Activated effector memory CD4-positive, alpha-beta T cell treated with Interleukin-2 at 50 U/mL for 16 hours (primary cell): Measurements from ENCODE around the gene ZFP36L2.

Experiments used
- DNase-seq: peaks from one replicate; pipeline ENCODE4 v3.0.0-alpha.2; 2020

ZFP36L2 gene, protein sequence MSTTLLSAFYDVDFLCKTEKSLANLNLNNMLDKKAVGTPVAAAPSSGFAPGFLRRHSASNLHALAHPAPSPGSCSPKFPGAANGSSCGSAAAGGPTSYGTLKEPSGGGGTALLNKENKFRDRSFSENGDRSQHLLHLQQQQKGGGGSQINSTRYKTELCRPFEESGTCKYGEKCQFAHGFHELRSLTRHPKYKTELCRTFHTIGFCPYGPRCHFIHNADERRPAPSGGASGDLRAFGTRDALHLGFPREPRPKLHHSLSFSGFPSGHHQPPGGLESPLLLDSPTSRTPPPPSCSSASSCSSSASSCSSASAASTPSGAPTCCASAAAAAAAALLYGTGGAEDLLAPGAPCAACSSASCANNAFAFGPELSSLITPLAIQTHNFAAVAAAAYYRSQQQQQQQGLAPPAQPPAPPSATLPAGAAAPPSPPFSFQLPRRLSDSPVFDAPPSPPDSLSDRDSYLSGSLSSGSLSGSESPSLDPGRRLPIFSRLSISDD

DNA sequence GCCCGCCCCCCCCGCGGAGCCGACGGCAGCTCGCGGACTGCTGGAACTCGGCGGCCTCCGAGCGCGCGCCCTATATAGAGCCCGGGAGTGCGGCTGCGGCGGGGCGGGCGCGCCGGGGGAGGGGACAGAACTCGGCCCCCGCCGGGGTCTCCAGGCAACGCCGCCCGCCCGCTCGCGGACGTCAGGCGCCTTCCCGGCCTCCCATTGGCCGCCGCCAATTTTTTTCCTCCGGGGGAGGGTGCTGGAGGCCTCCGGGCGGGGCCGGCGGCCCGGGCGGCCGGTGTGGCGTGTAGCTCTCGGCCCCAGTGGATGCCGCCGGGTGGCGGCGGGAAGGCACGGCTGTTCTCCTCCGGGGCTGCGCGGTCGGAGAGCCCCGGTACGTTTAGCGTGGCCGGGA lies at the start of gene ZFP36L2:
TSS of gene ZFP36L2 (minus strand) at position 49 of the 397 bp plus-strand sequence. CDS start 291 bp downstream, outside the sequence.
- peak; percentile 92 for DNase-seq

- no peak for DNase-seq
Observed at GRCh38 chr2:43274721-43275120, 48.3 kb upstream of the ZFP36L2 start.

DNA sequence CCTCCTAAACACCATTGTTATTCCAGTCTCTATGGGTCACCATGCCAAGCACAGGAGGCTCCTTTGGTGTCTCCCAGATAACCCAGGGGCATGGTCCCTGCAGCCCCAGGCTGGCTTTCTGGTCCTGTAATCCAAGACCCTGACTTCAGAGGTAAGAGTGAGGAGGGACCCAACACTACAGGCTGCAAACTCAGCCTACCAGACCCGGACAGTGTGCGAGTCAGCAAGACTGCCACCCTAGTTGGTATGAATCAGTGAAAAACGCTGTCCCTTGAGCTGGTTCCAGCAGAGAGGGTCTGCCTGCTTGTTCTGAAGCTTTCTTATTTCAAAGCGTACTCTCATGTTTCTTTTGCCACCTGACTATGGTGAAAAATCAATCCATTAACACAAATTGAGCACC lies 47.6 kb upstream of the ZFP36L2 start:
- no peak for DNase-seq

GRCh38 chr2:43273529-43273928 lies 47.1 kb upstream of the ZFP36L2 start:
- no peak for DNase-seq

GRCh38 chr2:43270930-43271615 lies 44.7 kb upstream of the ZFP36L2 start:
- DNase-seq: no peak

- DNase-seq: no peak
Observed at GRCh38 chr2:43270461-43270860, 44.1 kb upstream of the ZFP36L2 start.

- no peak for DNase-seq
Observed at GRCh38 chr2:43269706-43270105, 43.3 kb upstream of the ZFP36L2 start.

- no peak for DNase-seq
Observed at GRCh38 chr2:43269074-43269572, 42.7 kb upstream of the ZFP36L2 start.

- DNase-seq: no peak
Observed at GRCh38 chr2:43268066-43268953, 41.9 kb upstream of the ZFP36L2 start.

DNA sequence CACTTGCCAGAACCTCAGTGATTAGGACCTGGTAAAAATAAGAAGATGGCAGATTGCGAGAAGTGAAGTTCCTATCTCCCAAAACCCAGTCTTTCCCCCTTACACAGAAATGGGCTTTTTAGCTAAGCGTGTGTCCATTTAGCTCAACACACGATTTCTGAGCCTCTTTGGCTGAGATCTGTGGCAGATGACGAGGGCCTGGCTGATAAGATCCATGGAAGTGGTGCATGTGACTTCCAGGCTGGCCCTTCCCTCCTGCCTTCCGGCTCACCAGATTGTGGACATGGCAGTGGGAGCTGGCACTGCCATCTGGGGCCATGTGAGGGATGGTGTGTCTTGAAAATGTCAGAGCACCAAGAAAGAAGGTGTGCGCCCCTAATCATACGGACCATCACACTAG lies 41.0 kb upstream of the ZFP36L2 start:
- DNase-seq: no peak

DNA sequence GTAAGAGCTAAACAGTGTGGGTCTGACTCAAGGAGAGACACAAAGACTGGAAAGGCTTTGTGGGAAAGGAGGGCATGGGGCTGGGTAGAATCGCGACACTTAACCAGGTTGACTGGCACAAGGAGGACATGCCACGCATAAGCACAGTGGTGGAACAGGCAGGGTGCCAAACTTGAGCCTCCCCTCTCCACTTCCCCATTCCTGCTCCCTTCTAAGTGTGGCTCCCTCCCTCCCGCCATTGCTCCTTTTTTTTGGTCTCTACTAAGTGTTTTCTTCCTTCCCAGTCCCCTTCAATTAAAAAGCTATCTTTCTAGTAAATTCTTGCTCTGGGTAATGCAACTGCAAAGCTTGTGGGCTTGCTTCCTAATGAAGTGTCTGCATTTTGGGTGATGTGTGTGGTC lies 40.3 kb upstream of the ZFP36L2 start:
- DNase-seq: no peak

- no peak for DNase-seq
Observed at GRCh38 chr2:43265421-43265820, 39.0 kb upstream of the ZFP36L2 start.

DNA sequence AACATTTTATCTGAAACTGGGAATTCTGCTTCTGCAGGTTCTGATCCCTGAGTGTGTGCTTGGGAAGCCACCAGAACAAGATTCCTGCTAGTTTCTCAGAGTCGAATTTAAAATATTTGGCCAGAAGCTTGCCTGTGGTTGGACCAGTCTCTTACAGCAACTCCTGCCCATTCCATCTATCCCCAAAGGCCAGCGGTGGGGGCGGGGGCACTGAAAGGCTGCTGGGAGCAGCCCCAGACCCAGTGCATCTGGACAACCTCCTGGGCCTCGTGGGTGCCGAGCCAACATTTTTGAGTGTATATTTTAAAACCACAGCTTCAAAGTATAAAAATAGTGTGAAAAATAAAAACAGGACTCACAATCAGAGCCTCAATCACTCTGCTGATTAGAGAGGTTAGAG lies 38.6 kb upstream of the ZFP36L2 start:
- no peak for DNase-seq

DNA sequence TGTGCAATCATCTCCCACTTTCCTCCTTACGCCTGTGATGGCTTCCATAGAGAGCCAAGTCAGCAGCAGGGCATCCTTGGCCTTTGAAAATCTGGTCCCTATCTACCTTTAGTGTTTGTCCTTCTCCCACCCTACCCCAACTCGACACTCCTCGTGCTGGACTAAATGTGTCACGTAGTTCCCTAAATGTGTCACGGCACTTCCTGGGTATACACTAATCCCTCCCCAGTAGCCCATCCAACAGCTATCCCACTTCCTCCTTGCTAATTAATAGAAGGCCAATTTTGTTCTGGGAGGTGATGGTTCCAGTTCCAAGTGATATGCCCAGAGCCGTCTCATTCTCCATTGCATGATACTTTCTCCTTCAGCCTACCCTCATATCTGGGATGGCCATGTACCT lies 36.5 kb upstream of the ZFP36L2 start:
- DNase-seq: no peak

DNA sequence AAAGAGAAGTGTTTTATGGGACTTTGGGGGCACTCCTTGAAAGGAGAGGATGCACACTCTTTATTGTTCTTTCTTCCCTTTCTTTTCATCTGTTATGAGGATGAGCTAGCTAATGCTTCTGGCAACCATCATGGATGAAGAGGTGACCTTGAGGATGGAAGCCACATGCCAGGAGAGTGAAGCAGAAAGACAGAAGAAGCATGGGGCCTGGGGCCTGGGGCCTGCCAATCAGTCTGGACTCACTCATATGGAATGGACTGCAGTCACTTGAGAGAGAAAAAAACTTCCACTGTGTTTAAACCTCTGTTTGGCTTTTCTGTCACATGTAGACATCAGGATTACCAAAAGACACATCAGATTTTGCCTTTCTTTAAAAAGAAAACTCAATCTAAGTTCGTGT lies 35.8 kb upstream of the ZFP36L2 start:
- DNase-seq: no peak

DNA sequence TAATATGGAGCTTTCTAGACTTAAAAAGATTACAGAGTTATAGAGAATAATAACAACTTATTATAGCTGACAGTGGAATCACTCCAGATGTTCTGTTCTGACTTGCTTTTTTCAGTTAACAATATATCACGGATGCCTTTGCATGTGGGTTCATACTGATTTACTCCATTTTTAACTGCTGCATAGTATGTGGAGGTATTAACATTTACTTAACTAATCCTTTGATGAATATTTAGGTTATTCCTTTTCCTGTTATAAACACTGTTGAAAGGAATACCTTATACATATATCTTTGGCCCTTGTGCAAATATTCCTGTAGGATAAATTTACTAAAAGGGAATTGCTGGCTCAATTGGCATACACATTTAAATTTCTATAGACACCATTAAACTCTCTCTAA lies 33.1 kb upstream of the ZFP36L2 start:
- no peak for DNase-seq

DNA sequence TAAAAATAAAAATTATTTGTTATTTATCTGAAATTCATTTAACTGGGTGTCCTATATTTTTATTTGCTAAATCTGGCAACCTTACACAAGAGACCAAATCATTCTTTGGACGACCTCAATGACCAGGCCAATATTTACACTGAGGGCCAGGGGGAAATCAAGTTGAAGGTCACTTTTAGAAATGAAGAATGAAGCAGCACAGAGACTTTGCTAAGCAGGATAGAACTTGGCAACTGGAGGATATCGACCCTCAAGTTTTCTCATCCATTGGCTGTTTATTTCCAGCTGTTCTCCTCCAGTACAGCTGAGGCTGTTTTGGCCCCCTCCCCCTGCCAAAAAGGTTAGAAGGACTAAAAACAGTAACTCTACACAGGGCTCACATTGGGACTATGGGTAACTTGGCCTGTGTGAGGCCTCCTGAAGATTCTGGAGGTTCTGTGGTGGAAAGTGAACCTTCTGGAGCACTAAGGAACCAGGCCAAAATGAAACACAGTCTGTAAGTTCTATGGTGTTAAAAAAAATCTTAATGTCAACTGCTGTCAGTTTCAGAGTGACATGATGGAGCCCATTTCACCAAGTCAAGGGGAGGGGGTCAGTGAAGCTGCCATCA lies 32.2 kb upstream of the ZFP36L2 start:
- no peak for DNase-seq

DNA sequence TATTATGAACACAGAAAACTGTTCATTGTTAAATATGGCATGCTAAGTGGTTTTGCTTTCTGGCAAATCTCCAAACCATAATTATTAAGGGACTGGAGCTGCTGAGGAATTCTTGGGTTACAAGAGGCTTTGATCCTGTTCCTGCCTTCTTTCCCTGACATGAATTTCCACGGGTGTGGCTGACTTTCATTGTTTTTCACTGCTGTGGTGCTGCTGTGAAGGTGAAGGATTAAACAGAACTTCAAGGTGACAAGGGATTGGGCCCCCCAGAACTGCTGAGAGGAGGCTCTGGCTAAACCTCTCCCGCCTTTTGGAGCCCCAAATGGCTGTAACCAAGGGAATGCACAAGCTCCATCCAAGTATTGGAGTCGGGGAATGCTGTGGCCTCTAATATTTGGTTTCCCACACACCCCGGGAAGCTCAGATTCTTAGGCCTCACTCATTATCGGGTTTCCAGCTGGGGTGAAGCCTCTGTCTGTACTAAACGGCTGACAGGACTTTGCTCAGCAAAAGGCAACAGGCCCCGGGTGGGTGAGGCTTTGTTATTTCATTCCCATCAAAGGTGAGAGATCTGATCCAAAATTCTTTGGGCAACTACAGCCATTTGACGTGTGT lies 29.0 kb upstream of the ZFP36L2 start:
- DNase-seq: no peak

- DNase-seq: no peak
Observed at GRCh38 chr2:43254331-43254730, 27.9 kb upstream of the ZFP36L2 start.

DNA sequence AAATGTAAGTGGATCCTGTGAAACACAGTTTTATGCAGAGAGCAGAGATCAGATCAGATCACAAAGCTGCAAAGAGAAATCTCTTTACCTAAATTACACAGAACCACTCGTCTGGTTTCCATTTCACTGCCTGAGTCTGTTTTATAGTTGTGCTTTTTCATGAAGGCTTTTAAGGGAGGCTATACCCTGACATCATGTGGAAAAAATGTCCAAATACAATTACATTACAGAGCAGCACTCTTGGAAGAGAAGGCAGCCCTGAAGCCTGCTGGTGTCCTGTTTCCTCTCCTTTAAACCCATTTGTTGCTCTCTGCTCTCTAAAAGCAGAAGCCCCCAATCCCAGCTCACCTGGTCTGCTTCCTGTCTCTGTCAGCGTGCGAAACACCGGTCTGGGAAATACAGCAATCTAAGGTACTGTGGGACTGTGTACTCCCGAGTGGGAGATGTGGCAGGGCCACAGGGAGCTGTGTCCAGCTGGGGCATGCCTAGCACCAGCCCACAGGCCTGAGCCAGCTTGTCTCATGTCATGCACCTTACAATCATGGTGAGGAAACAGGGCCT lies 24.8 kb upstream of the ZFP36L2 start:
- DNase-seq: no peak

DNA sequence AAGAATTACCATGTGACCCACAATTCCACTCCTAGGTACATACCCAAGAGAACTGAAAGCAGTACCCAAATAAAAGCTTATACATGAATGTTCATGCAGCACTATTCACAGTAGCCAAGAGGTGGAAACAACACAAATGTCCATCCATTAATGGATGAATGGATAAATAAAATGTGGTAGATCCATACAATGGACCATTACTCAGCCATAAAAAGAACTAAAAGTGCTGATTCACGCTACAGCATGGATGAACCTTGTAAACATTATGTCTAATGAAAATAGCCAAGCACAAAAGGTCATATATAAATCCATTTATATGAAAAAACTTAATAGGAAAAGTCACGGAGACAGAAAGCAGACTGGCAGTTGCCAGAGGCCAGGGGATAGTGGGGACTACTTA lies 23.6 kb upstream of the ZFP36L2 start:
- DNase-seq: no peak

DNA sequence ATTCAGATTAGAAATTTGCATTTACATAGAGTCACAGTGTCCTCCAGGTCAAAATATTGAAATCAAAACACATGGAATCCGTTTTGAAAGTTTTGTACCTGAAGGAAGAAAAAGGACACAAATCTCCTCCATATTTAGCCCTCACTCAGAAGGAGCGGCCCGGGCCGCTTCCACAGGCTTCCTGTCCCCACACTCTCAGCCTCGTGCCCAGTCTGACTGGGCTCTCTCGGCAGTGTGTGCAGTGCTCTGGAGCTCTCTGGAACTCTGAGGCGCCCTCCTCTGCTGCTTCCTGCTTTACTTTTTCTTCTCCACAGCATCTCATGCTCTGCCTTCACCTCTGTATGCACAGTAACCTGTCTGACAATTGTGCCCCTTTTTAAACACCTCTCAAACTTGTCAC lies 22.2 kb upstream of the ZFP36L2 start:
- no peak for DNase-seq
